Glomerular visceral epithelial cell (primary cell): ENCODE measurements around the gene BMP2.

Experiments
- DNase-seq: peaks from one replicate; pipeline ENCODE4 v3.0.0-alpha.2; 2016; ENCODE audit errors: extremely low spot score

The BMP2 gene

DNA sequence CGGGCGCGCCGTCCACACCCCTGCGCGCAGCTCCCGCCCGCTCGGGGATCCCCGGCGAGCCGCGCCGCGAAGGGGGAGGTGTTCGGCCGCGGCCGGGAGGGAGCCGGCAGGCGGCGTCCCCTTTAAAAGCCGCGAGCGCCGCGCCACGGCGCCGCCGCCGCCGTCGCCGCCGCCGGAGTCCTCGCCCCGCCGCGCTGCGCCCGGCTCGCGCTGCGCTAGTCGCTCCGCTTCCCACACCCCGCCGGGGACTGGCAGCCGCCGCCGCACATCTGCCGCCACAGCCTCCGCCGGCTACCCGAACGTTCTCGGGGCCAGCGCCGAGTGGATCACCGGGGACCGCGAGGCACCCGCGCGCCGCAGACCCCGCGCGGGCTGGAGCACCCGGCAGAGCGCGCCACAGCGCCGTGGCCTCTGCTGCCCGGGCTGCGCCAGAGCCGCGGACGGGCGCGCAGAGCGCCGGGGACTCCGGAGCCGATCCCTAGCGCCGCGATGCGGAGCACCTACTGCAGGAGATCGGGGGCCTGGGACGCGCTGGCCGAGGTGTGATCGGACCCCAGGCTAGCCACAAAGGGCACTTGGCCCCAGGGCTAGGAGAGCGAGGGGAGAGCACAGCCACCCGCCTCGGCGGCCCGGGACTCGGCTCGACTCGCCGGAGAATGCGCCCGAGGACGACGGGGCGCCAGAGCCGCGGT, at the start of gene BMP2:
Gene BMP2 (plus strand): TSS at position 151 of the 692 bp plus-strand sequence. CDS start 2,441 bp downstream, outside the sequence.
- peak; percentile 58 for DNase-seq

DNA sequence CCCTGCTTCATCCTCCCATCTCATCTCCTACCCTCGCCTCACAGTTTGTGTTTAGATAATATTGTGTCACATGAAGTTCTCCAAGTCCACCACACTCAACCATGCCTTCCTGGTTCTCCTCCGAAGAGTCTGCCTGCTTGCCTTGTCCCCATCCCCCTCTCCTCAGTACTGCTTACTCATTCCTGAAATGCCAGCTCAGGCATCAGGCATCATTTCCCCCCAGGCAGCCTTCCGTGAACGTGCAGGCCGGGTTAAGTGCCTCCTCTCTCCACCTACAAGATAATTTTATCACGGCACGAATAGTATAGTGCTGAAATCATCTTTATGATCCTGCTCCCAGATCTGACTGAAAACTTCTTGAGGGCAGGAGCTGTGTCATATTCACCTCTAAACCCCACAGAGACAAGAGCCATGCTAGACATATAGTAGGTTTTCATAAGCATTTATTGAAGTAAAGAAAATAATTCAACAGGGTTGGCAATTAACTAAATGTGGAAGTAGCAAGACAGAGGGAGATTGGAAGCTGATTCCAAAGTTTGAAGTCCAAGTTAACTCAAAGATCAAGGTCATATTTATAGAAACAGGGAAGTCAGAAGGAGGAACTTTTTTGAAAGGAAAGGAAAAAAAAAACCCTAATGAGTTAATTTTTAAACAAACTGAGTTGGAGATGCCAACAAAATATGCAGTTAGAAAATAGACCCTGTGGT, 48.7 kb upstream of the BMP2 start:
- DNase-seq, result peak; percentile 88

DNA sequence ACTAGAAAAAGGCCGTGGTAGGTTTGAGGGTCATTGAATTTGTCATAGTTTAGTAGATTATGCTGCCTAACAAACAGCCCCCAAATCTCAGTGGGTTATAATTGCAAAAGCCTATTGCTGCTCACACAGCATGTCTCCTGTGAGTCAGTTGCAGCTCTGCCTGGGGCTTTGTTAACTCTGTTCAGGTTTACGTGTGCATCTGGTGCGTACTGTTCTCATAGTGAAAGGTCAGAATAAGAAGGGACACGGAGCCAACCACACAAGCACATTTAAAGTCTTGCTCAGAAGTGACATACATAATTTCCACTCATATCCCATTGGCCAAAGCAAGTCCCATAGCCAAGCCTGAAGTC, 48.1 kb upstream of the BMP2 start:
- no peak for DNase-seq

DNA sequence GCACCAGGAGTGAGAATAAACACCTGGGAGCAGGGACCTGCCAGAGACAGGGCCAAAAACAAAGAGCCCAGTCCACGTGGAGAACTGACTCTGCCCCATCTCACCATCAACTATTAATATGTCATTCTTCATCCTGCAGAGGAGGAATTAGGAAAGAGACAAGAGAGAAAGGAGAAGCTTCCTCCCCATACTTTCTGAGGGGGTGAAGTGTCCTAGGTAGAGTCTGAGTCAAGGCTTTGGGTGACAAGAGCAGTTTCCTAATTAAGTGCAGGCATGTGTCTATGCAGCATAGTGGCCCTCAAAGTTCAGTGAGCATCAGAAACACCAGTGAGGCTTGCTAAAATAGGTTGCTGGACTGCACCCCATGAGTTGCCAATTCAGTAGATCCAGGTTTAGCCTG, 40.7 kb upstream of the BMP2 start:
- DNase-seq, result no peak

DNA sequence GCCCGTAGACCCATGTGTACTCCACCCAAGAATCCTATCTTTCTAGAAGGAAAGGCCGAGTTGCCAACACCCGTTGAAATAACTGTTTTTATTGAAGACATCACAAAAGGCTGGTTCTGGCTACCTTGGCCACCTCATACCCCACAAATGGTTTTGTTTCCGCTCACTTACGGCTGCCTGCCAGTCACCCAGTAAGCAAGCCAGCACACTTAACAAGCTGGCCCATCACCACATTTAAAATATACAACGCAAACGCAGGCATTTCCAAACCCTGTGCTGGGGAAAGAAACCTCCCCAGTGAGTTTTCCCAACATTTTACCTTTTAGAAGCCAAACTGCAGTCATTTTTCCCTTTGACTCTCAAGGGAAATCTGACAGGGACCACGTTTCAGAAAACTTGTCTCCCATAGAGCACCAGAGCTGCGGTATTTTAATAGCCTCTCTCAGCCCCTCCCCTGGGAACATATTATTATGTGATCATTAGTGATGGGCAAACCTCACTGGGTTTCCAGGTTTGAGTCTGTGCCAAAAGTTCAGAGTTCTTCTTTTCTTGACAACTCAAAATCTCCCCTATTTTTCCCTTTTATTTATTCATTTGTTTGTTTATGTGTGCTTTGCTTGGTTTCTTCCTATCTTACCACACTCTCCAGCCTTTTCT, 36.7 kb upstream of the BMP2 start:
- no peak for DNase-seq

DNA sequence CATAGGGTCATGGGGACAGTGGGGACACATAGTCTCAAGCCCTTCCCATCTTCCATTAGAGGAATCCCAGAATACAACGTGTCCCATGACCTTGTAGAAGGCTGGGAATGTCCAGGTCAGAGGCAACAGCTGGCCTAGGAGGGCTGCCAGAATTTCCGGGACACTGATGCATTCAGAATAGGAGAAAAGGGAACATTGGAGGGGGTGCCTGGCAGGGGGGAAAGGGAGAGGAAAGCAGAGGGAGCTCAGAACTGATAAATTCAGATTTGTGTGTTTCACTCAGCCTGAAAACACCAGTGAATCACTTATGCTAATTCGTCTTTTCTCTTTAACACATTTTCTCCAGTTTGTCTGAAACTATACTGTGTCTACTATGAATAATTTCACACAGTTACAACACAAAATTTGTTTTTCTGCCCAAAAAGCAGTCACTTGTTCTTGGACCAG, 35.5 kb upstream of the BMP2 start:
- DNase-seq, result no peak

DNA sequence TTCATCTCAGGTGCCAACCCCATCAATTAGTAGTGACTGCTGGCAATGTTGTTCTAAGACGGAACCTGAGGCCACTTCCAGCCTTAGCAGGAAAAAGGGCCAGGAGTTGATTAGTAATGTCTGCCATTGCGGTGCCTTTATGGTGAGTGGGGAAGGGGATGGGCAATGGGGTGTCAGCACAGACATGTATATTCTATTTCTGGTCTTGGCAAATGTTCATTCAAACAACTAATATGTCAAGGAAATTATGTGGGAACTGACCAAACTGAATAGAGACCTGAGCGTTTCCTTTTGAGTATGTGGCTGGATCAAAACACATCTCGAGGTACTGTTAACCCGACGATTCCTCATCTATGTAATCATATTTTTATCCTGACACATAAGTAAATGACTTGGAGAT, 34.6 kb upstream of the BMP2 start:
- no peak for DNase-seq

DNA sequence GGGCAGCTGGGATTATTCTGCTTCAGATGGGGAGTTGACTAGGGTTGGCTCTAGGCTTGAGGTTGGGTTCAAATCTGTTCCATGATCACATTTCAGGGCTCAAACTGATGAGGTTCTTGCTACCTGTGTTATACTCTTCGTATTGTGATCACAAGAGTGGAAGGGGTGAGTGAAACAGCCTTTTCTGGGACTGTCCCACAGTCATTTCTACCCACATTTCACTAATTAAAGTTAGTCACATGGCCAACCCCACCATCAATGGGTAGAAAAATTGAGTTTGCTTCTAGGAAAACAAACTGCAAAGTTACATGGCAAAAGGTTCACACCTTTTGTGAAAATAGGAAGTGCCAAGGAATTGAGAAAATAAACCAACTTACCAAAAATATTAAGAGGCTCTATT, 33.5 kb upstream of the BMP2 start:
- DNase-seq, result no peak

DNA sequence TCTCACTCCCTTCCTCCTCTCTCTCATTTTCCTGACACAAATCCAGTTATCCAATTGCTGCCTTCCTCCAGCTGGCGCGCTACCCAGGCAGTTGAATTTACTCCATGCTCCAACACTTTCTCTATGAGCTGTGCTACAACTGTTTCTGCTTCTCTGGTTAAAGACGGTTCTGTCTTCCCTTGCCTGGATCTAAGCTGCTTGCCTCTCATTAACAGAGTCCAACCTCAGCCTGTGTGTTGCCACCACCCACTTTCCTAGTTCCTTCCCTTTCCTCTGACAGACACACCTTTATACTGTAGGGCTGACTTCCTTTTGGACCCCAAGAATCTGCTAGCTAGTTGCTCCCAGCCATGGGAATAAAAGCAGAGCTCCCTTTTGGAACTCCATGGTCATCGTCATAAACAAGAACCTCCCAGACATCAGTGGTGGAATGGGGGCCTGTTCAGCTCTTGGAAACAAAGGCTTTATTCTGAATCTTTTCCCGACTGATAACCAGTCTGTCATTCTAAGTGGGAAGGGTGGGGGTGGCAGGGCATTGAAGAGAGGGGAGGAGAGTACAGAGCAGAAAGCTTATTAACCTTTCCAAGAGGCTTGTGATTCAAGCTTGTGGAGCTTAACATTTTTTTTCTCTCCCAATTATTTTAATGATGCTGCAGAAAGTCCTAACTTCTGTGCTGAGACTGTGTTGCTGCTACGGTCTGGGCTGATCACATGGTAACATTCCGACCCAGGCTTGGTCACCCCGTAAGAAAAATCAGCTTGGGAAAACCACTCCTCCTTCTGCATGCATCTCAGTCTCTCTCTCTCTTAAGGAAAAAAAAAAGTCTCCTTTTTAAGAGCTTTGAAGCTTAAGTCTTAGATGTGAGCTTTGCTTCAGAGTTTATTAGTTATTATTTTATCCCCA, 31.3 kb upstream of the BMP2 start:
- no peak for DNase-seq

DNA sequence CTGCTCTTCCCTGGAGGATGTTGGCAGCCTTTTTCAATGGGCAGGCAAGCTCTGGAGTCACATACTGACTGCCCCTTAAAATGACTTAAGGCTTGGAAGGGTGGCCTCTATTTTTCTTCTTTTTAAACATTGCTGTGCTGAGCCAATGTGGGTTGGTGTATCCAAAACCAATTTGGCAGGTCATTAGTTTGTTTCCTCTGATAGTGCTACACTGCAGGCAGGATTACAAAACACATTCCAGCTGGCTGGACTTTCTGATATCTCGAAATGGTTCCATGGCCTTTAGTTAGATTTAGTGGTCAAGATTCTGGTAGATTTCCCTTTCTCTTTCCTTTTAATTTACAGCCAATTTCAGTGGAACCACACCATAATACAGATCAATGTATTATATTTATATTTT, 28.1 kb upstream of the BMP2 start:
- DNase-seq, result no peak

DNA sequence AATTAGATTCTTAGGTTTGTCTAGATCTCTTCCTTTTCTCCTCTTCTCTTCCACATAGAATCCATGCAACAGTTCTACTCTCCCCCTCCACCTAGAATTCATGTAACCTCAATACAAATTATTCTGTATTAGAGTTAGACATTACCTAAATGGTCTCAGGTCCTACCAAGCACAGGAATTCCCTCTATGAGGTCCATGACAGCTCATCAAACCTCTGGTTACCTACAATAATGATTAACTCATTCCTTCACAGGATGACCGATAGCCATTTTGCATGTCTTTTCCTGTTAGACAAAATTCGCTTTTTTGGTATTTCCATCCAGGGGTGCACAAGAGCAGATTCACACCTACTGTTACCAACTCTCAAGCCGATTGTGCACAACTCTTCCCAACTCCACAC, 27.4 kb upstream of the BMP2 start:
- peak; percentile 60 for DNase-seq

DNA sequence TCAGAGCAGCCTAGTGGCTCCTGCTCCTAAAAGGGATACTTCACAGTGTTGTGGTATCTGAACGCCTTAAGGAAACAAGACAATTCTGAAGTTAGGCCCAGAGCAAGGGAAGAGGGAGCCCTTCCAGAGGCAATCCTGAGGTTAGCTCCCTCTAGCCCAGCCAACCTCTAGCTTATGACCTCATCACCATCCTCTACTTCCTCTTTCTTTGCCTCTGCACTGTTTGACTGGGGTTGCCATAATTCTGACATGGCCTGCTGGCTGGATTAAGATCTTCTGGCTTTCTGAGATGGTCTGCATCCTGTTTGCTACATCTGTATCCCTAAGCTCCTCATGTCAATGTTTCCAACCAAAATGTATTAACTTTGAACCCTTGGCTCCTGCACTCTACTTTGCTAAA, 23.3 kb upstream of the BMP2 start:
- DNase-seq, result no peak

DNA sequence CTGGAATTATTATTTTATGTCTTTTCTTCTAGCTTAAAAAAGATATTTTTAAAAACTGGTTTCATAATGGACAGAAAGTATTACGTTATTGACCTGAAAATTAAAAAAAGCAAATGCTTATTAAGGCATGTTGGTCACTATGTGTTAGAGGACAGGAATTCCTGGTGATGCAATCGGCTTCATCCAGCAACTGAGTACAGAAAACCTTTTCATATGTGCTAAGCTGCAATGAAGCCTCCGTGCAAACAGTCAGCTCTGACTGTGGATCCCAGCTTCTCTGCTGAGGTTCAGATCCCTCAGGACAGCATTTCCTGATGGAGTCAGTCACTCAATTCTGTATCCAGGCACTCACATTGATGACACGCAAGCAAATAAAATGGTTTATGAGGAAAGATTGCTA, 22.7 kb upstream of the BMP2 start:
- no peak for DNase-seq

DNA sequence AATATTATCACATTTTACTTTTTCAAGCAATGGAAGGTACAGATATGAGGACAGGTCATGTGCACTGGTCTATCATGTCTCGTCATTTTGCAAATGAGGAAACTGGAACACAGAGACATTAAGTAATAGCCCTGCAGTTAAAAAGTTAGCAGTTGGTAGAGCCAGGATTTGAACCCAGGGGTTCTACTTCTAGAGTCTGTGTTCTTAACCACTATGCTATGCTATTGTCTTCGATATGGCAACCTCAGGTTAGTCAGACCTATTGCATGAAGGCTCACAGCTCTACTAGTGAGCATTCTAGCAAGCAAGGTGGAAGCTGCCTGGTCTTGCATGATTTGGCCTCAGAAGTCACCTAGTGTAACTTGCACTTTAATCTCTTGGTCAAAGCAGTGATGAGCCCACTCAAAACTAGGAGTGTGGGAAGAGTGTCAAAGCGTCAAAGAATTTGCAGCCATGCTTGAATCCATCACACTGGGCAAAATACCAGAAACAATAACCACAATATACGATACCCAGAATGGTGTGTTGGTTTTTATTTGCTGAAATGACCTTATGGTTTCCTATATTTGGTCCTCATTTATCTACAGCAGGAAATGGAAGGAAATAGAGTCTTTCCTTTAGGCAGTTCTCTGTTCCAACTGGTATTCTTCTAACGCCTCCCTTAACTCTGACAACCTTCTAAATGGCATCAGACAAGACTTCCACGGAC, 20.4 kb upstream of the BMP2 start:
- DNase-seq, result peak; percentile 23

DNA sequence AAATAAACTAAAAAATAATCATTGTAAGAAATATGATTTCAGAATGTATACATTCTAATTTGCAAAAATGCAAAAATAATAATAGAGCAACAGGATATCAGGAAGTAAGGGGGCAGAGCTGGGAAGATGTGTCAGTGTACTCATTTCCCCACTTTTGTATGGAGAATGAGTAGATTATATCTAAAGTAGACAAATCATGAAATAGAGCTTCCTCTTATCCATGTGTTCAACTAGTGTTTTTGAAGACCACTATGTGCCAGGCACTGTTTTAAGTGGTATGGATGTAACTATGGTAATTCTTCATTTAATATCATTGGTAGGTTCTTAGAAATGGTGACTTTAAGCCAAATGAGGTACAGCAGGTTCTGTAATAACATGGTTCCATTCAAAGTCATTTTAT, 17.0 kb upstream of the BMP2 start:
- no peak for DNase-seq

DNA sequence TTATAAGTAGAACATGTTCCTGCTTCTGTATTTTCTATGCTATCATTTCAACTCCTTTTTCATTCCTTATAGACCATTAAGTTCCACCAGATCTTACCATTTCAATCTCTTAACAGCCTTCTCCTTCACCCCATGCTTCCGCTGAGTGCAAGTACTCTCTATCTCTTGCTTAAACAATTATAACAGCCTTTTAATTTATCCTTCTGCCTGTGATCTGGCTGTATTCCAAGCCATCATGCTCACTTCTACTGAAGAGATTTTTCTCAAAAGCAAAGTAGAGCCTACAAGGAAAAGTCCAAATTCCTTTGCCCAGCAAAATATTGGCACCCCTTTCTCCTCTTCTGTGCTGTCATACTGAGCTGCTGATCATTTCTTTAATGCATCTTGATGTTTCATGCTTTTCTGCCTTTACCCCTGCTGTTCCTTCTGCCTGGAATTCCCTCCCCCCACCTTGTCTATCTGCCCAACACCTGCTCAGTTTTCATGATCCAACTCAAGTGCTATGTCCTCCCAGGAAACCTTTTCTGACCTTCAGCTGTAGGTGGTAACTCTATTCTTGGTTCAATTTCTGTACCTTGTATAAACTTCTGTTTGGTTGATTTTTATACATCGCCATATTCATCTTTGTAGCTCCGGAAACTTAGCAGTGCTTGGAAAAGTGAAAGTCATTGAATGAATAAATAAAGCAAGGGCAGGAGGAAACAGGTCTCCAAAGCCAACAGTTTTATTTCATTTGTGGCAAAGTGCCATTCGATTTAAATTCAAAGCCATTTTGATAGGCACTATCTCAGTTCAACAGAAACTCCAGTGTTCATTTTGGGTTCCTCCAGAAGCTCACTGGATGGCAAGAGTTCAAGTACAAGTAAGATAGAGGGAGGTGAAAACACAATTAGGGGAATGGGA, 10.5 kb upstream of the BMP2 start:
- no peak for DNase-seq

DNA sequence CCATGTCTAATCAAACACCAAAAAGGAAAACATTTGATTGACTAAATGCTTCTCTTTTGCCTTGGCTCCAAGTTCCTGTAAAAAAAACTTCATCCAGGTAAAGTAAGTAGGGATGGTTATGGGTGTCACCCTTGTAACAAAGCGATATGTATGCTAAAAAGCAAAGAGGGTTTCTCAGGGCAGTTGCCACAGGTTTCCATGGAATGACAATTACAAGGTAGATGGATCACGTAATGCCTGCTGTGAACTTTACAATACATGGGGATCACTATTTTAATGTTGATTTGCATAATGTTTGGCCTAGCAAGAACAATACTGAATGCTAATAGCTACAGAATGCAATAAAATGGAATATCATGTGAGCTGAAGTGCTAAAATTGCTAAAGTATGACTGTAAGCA, 2.9 kb upstream of the BMP2 start:
- no peak for DNase-seq

DNA sequence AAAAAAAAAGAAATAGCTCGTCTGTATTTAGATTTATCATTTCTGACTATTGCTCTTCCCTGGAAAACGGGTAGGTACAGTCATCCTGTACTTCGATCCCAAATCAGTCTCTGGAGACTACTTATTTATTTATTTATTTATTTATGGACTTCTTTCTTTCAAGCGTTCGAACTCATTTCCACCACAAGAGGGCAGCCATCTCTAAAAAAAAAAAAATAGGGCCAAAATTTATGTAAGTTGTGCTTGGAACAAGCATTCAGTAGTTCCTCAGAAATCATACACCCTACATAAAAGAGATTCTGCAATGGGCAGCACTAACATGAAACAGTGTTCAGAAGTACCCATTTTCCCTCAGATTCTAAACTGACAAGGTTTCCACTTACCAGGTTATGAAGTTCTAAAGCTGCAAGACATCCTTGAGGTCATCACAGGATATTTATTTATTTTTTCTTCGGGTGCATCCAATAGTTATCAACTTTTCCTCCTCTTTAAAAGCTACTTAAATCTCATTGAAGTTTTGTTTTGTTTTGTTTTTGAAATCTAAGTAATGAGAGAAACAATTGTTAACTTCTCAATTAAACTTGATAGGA, 1.9 kb upstream of the BMP2 start:
- peak; percentile 74 for DNase-seq

DNA sequence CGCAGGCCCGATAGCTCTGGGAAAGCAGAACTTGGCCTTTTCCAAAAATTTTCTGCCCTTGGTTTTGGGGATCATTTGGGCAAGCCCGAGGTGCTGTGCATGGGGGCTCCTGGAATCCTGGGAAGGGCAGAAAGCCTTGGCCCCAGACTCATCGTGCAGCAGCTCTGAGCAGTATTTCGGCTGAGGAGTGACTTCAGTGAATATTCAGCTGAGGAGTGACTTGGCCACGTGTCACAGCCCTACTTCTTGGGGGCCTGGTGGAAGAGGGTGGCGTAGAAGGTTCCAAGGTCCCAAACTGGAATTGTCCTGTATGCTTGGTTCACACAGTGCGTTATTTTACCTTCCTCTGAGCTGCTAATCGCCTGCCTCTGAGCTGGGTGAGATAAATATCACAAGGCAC, 1.1 kb upstream of the BMP2 start:
- DNase-seq, result no peak

DNA sequence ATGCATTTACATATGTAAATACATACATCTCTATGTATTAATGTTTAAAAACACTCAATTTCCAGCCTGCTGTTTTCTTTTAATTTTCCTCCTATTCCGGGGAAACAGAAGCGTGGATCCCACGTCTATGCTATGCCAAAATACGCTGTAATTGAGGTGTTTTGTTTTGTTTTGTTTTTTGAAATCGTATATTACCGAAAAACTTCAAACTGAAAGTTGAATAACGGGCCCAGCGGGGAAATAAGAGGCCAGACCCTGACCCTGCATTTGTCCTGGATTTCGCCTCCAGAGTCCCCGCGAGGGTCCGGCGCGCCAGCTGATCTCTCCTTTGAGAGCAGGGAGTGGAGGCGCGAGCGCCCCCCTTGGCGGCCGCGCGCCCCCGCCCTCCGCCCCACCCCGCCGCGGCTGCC, 355 bp upstream of the BMP2 start:
- no peak for DNase-seq
